ENCODE data around the gene TRIB2.

GRCh38 chr2:12791906-12792305 is 75.2 kb downstream of the TRIB2 start:
- TF ChIP-seq, protein P1, sequence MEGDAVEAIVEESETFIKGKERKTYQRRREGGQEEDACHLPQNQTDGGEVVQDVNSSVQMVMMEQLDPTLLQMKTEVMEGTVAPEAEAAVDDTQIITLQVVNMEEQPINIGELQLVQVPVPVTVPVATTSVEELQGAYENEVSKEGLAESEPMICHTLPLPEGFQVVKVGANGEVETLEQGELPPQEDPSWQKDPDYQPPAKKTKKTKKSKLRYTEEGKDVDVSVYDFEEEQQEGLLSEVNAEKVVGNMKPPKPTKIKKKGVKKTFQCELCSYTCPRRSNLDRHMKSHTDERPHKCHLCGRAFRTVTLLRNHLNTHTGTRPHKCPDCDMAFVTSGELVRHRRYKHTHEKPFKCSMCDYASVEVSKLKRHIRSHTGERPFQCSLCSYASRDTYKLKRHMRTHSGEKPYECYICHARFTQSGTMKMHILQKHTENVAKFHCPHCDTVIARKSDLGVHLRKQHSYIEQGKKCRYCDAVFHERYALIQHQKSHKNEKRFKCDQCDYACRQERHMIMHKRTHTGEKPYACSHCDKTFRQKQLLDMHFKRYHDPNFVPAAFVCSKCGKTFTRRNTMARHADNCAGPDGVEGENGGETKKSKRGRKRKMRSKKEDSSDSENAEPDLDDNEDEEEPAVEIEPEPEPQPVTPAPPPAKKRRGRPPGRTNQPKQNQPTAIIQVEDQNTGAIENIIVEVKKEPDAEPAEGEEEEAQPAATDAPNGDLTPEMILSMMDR (IDR thresholded peaks at IDR 0.05 in 8 of 11, conservative IDR thresholded peaks at IDR 0.05 in 3 of 11), result no peak
- no peak for TF ChIP-seq POLR2A (IDR thresholded peaks at IDR 0.05)
